ENCODE results near the gene TAF4. TPM values are rescaled to one million over a fixed set of nuclear protein-coding genes. Genes with fewer than 3 reads are reported as not detected.

The TAF4 gene
- total and polyA plus RNA-seq, 2 donors from 2014 or later: 3.7 to 18.4 TPM

DNA sequence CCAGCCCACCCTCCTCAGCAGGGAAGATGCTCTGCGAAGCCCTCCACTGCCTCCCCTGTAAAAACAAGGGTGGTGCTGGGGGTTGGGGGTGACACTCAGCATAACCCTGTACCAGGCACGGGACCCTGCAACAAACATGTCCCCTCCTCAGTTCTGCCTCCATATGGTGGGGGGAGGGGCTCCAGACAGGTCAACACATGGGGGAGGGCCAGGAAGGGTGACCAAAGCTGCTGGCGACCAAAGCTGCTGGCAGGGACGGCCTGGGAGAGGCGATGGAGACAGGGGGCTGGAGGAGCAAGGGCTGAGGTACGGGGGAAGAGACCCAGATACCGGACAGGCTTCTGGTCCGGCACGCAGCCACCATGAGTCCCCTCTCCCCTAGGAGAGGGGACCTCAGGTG lies 123.2 kb downstream of the TAF4 start:
- FAIRE-seq (no peak), DNase-seq (peak in 1 of 5 donors; percentile 63)
- intact Hi-C loops (cut with DNase I): no loop called here
- Histone ChIP-seq H3K27ac (ENCODE audit: low read depth in 2 of 2, low read length in 2 of 2) (no peak overlapping the region), H3K9ac (ENCODE audit: low read length in 3 of 3) (no peak overlapping the region), H3K4me1 (ENCODE audit: control insufficient read depth in 2 of 3, insufficient read depth in 2 of 3, low read depth in 1 of 3, low read length in 3 of 3) (no peaks in the 10 kb centered on the region), H3K36me3 (ENCODE audit: control insufficient read depth in 2 of 3, insufficient read depth in 3 of 3, low read length in 3 of 3) (no peaks in the 10 kb centered on the region), H3K9me3 (ENCODE audit: control insufficient read depth in 2 of 3, insufficient read depth in 1 of 3, low read length in 3 of 3) (no peaks in the 10 kb centered on the region), H3K27me3 (ENCODE audit: control insufficient read depth, insufficient read depth, low read length) (no peaks in the 10 kb centered on the region), H3K4me3 (ENCODE audit: low read length in 3 of 3) (no peak overlapping the region)
- TF ChIP-seq, protein P1, sequence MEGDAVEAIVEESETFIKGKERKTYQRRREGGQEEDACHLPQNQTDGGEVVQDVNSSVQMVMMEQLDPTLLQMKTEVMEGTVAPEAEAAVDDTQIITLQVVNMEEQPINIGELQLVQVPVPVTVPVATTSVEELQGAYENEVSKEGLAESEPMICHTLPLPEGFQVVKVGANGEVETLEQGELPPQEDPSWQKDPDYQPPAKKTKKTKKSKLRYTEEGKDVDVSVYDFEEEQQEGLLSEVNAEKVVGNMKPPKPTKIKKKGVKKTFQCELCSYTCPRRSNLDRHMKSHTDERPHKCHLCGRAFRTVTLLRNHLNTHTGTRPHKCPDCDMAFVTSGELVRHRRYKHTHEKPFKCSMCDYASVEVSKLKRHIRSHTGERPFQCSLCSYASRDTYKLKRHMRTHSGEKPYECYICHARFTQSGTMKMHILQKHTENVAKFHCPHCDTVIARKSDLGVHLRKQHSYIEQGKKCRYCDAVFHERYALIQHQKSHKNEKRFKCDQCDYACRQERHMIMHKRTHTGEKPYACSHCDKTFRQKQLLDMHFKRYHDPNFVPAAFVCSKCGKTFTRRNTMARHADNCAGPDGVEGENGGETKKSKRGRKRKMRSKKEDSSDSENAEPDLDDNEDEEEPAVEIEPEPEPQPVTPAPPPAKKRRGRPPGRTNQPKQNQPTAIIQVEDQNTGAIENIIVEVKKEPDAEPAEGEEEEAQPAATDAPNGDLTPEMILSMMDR (IDR thresholded peaks at IDR 0.05; ENCODE audit: borderline replicate concordance, extremely low read depth, insufficient read depth): no peak

DNA sequence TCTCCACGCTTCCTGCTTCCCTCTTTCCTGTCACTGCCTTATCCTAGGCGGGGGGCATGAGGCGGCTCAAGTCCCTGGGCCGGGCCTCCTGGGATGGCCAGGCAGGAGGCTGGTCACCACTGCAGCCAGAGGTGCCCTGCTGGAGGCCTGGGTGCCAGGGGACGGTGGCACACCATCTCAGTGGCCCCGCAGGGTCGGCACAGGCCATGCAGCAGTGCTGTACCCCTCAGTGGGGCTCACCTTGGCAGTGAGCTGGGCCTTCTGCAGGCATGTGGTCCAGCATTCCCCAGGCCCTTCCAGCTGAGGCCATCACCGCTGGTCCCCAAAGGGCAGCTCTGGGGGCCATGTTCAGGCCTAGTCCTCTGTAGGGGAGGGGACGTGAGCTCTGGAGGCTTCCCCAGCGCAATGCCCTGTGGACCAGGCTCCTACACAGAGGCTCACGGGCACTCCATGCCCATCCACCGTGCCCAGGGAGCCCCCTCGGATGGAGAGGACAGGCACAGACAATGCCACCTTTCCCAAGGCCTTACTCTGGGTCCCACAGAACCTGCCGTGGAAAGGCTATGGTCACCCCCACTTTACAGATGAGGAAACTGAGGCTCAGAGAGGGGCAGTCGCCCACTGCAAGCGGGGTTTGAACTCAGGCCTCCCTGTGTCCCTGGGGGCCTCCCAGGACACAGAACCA lies 123.8 kb downstream of the TAF4 start:
- Histone ChIP-seq H3K27me3 (ENCODE audit: control insufficient read depth, insufficient read depth, low read length) (no peaks in the 10 kb centered on the region), H3K9me3 (ENCODE audit: control insufficient read depth in 2 of 3, insufficient read depth in 1 of 3, low read length in 3 of 3) (no peaks in the 10 kb centered on the region), H3K4me3 (ENCODE audit: low read length in 3 of 3) (no peak overlapping the region), H3K36me3 (ENCODE audit: control insufficient read depth in 2 of 3, insufficient read depth in 3 of 3, low read length in 3 of 3) (no peaks in the 10 kb centered on the region), H3K4me1 (ENCODE audit: control insufficient read depth in 2 of 3, insufficient read depth in 2 of 3, low read depth in 1 of 3, low read length in 3 of 3) (no peaks in the 10 kb centered on the region), H3K9ac (ENCODE audit: low read length in 3 of 3) (no peak overlapping the region), H3K27ac (ENCODE audit: low read depth in 2 of 2, low read length in 2 of 2) (no peak overlapping the region)
- FAIRE-seq (no peak), DNase-seq (peak in 1 of 5 donors; percentile 49)
- TF ChIP-seq, protein P1 (IDR thresholded peaks at IDR 0.05; ENCODE audit: borderline replicate concordance, extremely low read depth, insufficient read depth): no peak
- intact Hi-C loops (cut with DNase I): no loop called here

DNA sequence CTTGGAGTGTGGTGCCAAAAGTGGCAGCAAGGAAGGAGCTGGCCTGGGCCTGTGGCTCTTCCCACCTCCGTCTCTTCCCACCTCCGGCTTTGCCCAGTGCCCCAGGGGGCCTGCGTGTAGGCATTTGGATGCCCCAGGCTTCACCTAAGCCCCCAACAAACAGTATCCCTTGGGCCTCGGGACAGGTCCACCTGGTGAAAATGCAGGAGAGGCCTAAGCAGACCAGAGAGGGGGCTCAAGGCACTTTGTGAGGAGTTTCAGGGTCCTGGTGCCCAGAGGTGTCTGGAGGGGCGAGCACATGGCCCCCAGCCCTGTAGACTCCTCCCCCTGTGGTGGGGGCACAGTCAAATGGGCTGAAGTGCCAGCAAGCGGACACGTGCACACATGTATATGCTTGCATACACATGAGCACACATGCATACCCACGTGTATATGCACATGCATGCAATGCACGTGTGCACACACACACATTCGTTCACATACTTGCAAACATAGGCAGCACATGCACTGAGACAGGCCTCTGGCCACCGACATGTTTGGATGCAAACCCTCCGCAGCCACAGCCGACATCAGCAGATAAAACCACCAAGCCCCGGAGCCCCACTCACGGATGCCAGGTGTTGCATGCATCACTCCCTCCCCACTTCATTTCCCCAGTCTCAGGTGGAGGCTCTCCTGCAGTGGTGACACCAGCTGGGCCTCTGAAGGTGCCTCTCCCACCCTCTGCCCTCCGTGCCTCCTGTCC lies 124.5 kb downstream of the TAF4 start:
- Histone ChIP-seq H3K36me3 (ENCODE audit: control insufficient read depth in 2 of 3, insufficient read depth in 3 of 3, low read length in 3 of 3) (no peaks in the 10 kb centered on the region), H3K4me3 (ENCODE audit: low read length in 3 of 3) (no peak overlapping the region), H3K4me1 (ENCODE audit: control insufficient read depth in 2 of 3, insufficient read depth in 2 of 3, low read depth in 1 of 3, low read length in 3 of 3) (no peaks in the 10 kb centered on the region), H3K27ac (ENCODE audit: low read depth in 2 of 2, low read length in 2 of 2) (no peak overlapping the region), H3K9ac (ENCODE audit: low read length in 3 of 3) (no peak overlapping the region), H3K9me3 (ENCODE audit: control insufficient read depth in 2 of 3, insufficient read depth in 1 of 3, low read length in 3 of 3) (no peaks in the 10 kb centered on the region), H3K27me3 (ENCODE audit: control insufficient read depth, insufficient read depth, low read length) (no peaks in the 10 kb centered on the region)
- TF ChIP-seq, protein P1 (IDR thresholded peaks at IDR 0.05; ENCODE audit: borderline replicate concordance, extremely low read depth, insufficient read depth): no peak
- peak in 1 of 5 donors; percentile 54 for DNase-seq
- FAIRE-seq: no peak
- intact Hi-C loops (cut with DNase I): no loop called here

Data from kidney (tissue), 14 donors.